WTC11 (cell line): ENCODE data around the gene NSG2. TPM values are rescaled to one million over a fixed set of nuclear protein-coding genes. Genes with fewer than 3 reads are reported as not detected.

Experiments
- ATAC-seq: fragments of 200-7000 bp; cut with Tn5 transposase; 2 replicates; pipeline ENCODE4 v1.10.0; 2021; ENCODE audit warnings: mild to moderate bottlenecking, moderate library complexity
- CTCF ChIA-PET: fragments of 300-600 bp; sonication (Branson Sonifier 250); formaldehyde crosslinking; loops from one replicate; lab custom pipeline; 2021; ENCODE audit warnings: antibody characterized with exemption; lab: Charles Lee
- POLR2A ChIA-PET: fragments of 350-600 bp; sonication (Branson Sonifier 250); formaldehyde crosslinking; loops from one replicate; lab custom pipeline; 2021; ENCODE audit warnings: antibody characterized with exemption; lab: Charles Lee
- DNase-seq: peaks from one replicate; pipeline ENCODE4 v3.0.0; 2021; ENCODE audit warnings: low spot score
- H3K27ac Mint-ChIP-seq: 2 replicates; pipeline ENCODE4 v1.8.0; 2021; ENCODE audit warnings: mixed read lengths
- H3K27me3 Mint-ChIP-seq: 2 replicates; pipeline ENCODE4 v1.8.0; 2021; ENCODE audit warnings: low read depth, mild to moderate bottlenecking, moderate library complexity, mixed read lengths
- H3K36me3 Mint-ChIP-seq: 2 replicates; pipeline ENCODE4 v1.8.0; 2021; ENCODE audit warnings: mixed read lengths
- H3K4me1 Mint-ChIP-seq: 2 replicates; pipeline ENCODE4 v1.8.0; 2022; ENCODE audit warnings: mixed read lengths
- H3K4me3 Mint-ChIP-seq: 2 replicates; pipeline ENCODE4 v1.8.0; 2021; ENCODE audit warnings: mild to moderate bottlenecking, moderate library complexity, mixed read lengths
- H3K9me3 Mint-ChIP-seq: 2 replicates; pipeline ENCODE4 v1.8.0; 2021; ENCODE audit warnings: mixed read lengths
- CREM ChIP-seq: sonication (generic); formaldehyde crosslinking; IDR thresholded peaks from 2 replicates; pipeline ENCODE4 v1.8.1; 2022; ENCODE audit warnings: mild to moderate bottlenecking, missing genetic modification reagents, moderate library complexity
- HMGA2 ChIP-seq: fragments of 250-450 bp; sonication (Bioruptor Pico); IDR thresholded peaks from 2 replicates; pipeline ENCODE4 v1.4.0; 2021; ENCODE audit warnings: mild to moderate bottlenecking, moderate library complexity
- IRF2 ChIP-seq: sonication (generic); formaldehyde crosslinking; IDR thresholded peaks from 2 replicates; pipeline ENCODE4 v1.8.0; 2022; ENCODE audit warnings: low read depth, missing genetic modification reagents, borderline replicate concordance
- NFATC4 ChIP-seq: fragments of 250-450 bp; sonication (Bioruptor Pico); IDR thresholded peaks from 2 replicates; pipeline ENCODE4 v1.9.0; 2021; ENCODE audit warnings: mild to moderate bottlenecking
- NR2C2 ChIP-seq: sonication (generic); formaldehyde crosslinking; IDR thresholded peaks from 2 replicates; pipeline ENCODE4 v1.8.0; 2022; ENCODE audit warnings: mild to moderate bottlenecking, missing genetic modification reagents
- RELA ChIP-seq: sonication (generic); formaldehyde crosslinking; IDR thresholded peaks from 2 replicates; pipeline ENCODE4 v1.8.1; 2022; ENCODE audit warnings: missing genetic modification reagents, mild to moderate bottlenecking, borderline replicate concordance
- SMAD4 ChIP-seq: sonication (generic); formaldehyde crosslinking; IDR thresholded peaks from 2 replicates; pipeline ENCODE4 v1.8.0; 2022; ENCODE audit warnings: mild to moderate bottlenecking, missing genetic modification reagents
- TCF7 ChIP-seq: sonication (generic); formaldehyde crosslinking; IDR thresholded peaks from 2 replicates; pipeline ENCODE4 v1.8.0; 2022; ENCODE audit warnings: mild to moderate bottlenecking, low read depth, missing genetic modification reagents, moderate library complexity
- TP53 ChIP-seq: sonication (generic); formaldehyde crosslinking; IDR thresholded peaks from 2 replicates; pipeline ENCODE4 v1.8.1; 2023; ENCODE audit warnings: mild to moderate bottlenecking, missing genetic modification reagents
- ZNF121 ChIP-seq: sonication (generic); formaldehyde crosslinking; IDR thresholded peaks from 2 replicates; pipeline ENCODE4 v1.8.0; 2023; ENCODE audit warnings: missing genetic modification reagents
- total RNA-seq: library from RNA; stranded (reverse); gene quantifications from 3 replicates; pipeline ENCODE4 v1.2.3, GENCODE V29; 2021
- TF ChIP-seq, protein P1 (sequence below): sonication (generic); formaldehyde crosslinking; IDR thresholded peaks from 2 replicates; pipeline ENCODE4 v1.8.1; 2023; ENCODE audit warnings: mild to moderate bottlenecking, missing genetic modification reagents, borderline replicate concordance
- TF ChIP-seq, protein P2 (sequence below): sonication (generic); formaldehyde crosslinking; IDR thresholded peaks from 2 replicates; pipeline ENCODE4 v1.8.1; 2023; ENCODE audit warnings: mild to moderate bottlenecking, missing genetic modification reagents, moderate library complexity
- TF ChIP-seq, protein P3 (sequence below): sonication (generic); formaldehyde crosslinking; IDR thresholded peaks from 2 replicates; pipeline ENCODE4 v1.8.1; 2022; ENCODE audit warnings: low read depth, missing genetic modification reagents, borderline replicate concordance
- TF ChIP-seq, protein P4 (sequence below): sonication (generic); formaldehyde crosslinking; conservative IDR thresholded peaks from 2 replicates; pipeline ENCODE4 v1.8.1; 2023; ENCODE audit warnings: mild to moderate bottlenecking, low read depth, missing genetic modification reagents, moderate library complexity
- TF ChIP-seq, protein P5 (sequence below): fragments of 250-450 bp; sonication (Bioruptor Pico); IDR thresholded peaks from 2 replicates; pipeline ENCODE4 v1.9.0; 2021; ENCODE audit warnings: mild to moderate bottlenecking
- TF ChIP-seq, protein P6 (sequence below): sonication (generic); formaldehyde crosslinking; IDR thresholded peaks from 2 replicates; pipeline ENCODE4 v1.8.0; 2022; ENCODE audit warnings: mild to moderate bottlenecking, missing genetic modification reagents
- TF ChIP-seq, protein P7 (sequence below): sonication (generic); formaldehyde crosslinking; IDR thresholded peaks from 2 replicates; pipeline ENCODE4 v1.8.0; 2023; ENCODE audit warnings: missing genetic modification reagents, mild to moderate bottlenecking, borderline replicate concordance
- TF ChIP-seq, protein P8 (sequence below): sonication (generic); formaldehyde crosslinking; IDR thresholded peaks from 2 replicates; pipeline ENCODE4 v1.8.1; 2022; ENCODE audit warnings: mild to moderate bottlenecking, moderate library complexity, missing genetic modification reagents

Gene NSG2
- total RNA-seq, 1 experiment from 2014 or later: not detected

DNA sequence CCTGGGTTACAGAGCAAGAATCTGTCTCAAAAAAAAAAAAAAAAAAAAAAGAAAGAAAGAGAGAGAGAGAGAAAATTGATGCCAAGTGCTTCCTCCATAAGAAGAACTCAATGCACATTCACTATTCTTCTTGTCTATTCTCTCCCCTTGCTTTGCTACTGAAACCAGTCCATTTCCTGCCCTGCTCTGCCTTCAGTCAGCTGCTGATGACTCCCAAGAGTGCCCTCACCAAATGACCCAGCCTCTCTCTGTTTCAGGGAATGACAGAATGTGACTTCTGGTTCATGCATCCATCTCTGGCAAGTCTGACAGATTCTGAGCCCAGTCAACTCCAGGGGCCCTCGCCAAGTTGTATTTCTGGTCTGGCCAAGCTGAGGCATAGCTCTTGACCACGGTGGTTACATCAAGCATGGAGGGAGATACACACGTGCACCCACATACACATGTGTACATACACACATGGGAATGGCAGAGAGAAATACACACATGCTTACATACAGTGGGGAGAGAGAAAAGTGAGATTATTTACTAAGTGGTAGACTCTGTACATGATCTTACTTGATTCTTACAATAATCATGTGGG lies 106.2 kb downstream of the NSG2 start:
- Mint-ChIP-seq H3K4me1 (peaks cover 4% of the 10 kb centered on the region; the same call in 1 of the 2 replicates), H3K4me3 (no peak overlapping the region), H3K36me3 (peaks cover 5% of the 10 kb centered on the region), H3K27me3 (peaks cover 7% of the 10 kb centered on the region), H3K27ac (no peak overlapping the region), H3K9me3 (peaks cover 18% of the 10 kb centered on the region)
- ChIA-PET CTCF (interaction anchor here (1.5 kb wide), 1 partner anchor 160 kb away, joined by 4 read pairs; no protein-coding TSS in a partner anchor), POLR2A (no interaction called here)
- no peak for ATAC-seq
- no peak for DNase-seq
- no peak for TF ChIP-seq CREM (CRISPR knock-in tag)
- TF ChIP-seq, protein P1, sequence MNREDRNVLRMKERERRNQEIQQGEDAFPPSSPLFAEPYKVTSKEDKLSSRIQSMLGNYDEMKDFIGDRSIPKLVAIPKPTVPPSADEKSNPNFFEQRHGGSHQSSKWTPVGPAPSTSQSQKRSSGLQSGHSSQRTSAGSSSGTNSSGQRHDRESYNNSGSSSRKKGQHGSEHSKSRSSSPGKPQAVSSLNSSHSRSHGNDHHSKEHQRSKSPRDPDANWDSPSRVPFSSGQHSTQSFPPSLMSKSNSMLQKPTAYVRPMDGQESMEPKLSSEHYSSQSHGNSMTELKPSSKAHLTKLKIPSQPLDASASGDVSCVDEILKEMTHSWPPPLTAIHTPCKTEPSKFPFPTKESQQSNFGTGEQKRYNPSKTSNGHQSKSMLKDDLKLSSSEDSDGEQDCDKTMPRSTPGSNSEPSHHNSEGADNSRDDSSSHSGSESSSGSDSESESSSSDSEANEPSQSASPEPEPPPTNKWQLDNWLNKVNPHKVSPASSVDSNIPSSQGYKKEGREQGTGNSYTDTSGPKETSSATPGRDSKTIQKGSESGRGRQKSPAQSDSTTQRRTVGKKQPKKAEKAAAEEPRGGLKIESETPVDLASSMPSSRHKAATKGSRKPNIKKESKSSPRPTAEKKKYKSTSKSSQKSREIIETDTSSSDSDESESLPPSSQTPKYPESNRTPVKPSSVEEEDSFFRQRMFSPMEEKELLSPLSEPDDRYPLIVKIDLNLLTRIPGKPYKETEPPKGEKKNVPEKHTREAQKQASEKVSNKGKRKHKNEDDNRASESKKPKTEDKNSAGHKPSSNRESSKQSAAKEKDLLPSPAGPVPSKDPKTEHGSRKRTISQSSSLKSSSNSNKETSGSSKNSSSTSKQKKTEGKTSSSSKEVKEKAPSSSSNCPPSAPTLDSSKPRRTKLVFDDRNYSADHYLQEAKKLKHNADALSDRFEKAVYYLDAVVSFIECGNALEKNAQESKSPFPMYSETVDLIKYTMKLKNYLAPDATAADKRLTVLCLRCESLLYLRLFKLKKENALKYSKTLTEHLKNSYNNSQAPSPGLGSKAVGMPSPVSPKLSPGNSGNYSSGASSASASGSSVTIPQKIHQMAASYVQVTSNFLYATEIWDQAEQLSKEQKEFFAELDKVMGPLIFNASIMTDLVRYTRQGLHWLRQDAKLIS (CRISPR knock-in tag): no peak
- TF ChIP-seq, protein P2, sequence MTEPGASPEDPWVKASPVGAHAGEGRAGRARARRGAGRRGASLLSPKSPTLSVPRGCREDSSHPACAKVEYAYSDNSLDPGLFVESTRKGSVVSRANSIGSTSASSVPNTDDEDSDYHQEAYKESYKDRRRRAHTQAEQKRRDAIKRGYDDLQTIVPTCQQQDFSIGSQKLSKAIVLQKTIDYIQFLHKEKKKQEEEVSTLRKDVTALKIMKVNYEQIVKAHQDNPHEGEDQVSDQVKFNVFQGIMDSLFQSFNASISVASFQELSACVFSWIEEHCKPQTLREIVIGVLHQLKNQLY (CRISPR knock-in tag): no peak
- TF ChIP-seq, protein P3, sequence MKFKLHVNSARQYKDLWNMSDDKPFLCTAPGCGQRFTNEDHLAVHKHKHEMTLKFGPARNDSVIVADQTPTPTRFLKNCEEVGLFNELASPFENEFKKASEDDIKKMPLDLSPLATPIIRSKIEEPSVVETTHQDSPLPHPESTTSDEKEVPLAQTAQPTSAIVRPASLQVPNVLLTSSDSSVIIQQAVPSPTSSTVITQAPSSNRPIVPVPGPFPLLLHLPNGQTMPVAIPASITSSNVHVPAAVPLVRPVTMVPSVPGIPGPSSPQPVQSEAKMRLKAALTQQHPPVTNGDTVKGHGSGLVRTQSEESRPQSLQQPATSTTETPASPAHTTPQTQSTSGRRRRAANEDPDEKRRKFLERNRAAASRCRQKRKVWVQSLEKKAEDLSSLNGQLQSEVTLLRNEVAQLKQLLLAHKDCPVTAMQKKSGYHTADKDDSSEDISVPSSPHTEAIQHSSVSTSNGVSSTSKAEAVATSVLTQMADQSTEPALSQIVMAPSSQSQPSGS (CRISPR knock-in tag): no peak
- TF ChIP-seq, protein P4, sequence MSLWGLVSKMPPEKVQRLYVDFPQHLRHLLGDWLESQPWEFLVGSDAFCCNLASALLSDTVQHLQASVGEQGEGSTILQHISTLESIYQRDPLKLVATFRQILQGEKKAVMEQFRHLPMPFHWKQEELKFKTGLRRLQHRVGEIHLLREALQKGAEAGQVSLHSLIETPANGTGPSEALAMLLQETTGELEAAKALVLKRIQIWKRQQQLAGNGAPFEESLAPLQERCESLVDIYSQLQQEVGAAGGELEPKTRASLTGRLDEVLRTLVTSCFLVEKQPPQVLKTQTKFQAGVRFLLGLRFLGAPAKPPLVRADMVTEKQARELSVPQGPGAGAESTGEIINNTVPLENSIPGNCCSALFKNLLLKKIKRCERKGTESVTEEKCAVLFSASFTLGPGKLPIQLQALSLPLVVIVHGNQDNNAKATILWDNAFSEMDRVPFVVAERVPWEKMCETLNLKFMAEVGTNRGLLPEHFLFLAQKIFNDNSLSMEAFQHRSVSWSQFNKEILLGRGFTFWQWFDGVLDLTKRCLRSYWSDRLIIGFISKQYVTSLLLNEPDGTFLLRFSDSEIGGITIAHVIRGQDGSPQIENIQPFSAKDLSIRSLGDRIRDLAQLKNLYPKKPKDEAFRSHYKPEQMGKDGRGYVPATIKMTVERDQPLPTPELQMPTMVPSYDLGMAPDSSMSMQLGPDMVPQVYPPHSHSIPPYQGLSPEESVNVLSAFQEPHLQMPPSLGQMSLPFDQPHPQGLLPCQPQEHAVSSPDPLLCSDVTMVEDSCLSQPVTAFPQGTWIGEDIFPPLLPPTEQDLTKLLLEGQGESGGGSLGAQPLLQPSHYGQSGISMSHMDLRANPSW (CRISPR knock-in tag): no peak
- no peak for TF ChIP-seq ZNF121 (CRISPR knock-in tag)
- TF ChIP-seq, protein P5, sequence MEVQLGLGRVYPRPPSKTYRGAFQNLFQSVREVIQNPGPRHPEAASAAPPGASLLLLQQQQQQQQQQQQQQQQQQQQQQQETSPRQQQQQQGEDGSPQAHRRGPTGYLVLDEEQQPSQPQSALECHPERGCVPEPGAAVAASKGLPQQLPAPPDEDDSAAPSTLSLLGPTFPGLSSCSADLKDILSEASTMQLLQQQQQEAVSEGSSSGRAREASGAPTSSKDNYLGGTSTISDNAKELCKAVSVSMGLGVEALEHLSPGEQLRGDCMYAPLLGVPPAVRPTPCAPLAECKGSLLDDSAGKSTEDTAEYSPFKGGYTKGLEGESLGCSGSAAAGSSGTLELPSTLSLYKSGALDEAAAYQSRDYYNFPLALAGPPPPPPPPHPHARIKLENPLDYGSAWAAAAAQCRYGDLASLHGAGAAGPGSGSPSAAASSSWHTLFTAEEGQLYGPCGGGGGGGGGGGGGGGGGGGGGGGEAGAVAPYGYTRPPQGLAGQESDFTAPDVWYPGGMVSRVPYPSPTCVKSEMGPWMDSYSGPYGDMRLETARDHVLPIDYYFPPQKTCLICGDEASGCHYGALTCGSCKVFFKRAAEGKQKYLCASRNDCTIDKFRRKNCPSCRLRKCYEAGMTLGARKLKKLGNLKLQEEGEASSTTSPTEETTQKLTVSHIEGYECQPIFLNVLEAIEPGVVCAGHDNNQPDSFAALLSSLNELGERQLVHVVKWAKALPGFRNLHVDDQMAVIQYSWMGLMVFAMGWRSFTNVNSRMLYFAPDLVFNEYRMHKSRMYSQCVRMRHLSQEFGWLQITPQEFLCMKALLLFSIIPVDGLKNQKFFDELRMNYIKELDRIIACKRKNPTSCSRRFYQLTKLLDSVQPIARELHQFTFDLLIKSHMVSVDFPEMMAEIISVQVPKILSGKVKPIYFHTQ (CRISPR knock-in tag): no peak
- TF ChIP-seq TCF7 (CRISPR knock-in tag): no peak
- TF ChIP-seq, protein P6, sequence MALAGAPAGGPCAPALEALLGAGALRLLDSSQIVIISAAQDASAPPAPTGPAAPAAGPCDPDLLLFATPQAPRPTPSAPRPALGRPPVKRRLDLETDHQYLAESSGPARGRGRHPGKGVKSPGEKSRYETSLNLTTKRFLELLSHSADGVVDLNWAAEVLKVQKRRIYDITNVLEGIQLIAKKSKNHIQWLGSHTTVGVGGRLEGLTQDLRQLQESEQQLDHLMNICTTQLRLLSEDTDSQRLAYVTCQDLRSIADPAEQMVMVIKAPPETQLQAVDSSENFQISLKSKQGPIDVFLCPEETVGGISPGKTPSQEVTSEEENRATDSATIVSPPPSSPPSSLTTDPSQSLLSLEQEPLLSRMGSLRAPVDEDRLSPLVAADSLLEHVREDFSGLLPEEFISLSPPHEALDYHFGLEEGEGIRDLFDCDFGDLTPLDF (CRISPR knock-in tag): no peak
- TF ChIP-seq RELA (CRISPR knock-in tag): no peak
- no peak for TF ChIP-seq IRF2 (CRISPR knock-in tag)
- TF ChIP-seq, protein P7, sequence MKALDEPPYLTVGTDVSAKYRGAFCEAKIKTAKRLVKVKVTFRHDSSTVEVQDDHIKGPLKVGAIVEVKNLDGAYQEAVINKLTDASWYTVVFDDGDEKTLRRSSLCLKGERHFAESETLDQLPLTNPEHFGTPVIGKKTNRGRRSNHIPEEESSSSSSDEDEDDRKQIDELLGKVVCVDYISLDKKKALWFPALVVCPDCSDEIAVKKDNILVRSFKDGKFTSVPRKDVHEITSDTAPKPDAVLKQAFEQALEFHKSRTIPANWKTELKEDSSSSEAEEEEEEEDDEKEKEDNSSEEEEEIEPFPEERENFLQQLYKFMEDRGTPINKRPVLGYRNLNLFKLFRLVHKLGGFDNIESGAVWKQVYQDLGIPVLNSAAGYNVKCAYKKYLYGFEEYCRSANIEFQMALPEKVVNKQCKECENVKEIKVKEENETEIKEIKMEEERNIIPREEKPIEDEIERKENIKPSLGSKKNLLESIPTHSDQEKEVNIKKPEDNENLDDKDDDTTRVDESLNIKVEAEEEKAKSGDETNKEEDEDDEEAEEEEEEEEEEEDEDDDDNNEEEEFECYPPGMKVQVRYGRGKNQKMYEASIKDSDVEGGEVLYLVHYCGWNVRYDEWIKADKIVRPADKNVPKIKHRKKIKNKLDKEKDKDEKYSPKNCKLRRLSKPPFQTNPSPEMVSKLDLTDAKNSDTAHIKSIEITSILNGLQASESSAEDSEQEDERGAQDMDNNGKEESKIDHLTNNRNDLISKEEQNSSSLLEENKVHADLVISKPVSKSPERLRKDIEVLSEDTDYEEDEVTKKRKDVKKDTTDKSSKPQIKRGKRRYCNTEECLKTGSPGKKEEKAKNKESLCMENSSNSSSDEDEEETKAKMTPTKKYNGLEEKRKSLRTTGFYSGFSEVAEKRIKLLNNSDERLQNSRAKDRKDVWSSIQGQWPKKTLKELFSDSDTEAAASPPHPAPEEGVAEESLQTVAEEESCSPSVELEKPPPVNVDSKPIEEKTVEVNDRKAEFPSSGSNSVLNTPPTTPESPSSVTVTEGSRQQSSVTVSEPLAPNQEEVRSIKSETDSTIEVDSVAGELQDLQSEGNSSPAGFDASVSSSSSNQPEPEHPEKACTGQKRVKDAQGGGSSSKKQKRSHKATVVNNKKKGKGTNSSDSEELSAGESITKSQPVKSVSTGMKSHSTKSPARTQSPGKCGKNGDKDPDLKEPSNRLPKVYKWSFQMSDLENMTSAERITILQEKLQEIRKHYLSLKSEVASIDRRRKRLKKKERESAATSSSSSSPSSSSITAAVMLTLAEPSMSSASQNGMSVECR (CRISPR knock-in tag): no peak
- TF ChIP-seq TP53: no peak
- TF ChIP-seq NR2C2 (CRISPR knock-in tag): no peak
- TF ChIP-seq, protein P8, sequence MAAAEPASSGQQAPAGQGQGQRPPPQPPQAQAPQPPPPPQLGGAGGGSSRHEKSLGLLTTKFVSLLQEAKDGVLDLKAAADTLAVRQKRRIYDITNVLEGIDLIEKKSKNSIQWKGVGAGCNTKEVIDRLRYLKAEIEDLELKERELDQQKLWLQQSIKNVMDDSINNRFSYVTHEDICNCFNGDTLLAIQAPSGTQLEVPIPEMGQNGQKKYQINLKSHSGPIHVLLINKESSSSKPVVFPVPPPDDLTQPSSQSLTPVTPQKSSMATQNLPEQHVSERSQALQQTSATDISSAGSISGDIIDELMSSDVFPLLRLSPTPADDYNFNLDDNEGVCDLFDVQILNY: no peak
- TF ChIP-seq SMAD4 (CRISPR knock-in tag): no peak
- no peak for TF ChIP-seq HMGA2 (CRISPR knock-in tag)
- TF ChIP-seq NFATC4: no peak
